K562 (cell line): ENCODE results near the gene RBBP8. TPM values are rescaled to one million over a fixed set of nuclear protein-coding genes. Genes with fewer than 3 reads are reported as not detected.

ENCODE experiments used
- AFF4 ChIP-seq: sonication (generic); formaldehyde crosslinking; IDR thresholded peaks from 2 replicates; pipeline ENCODE4 v1.8.0; 2023; ENCODE audit warnings: mild to moderate bottlenecking, missing genetic modification reagents
- CEBPB ChIP-seq: fragments of 450-650 bp; IDR thresholded peaks from 2 replicates; pipeline ENCODE4 v1.6.1; 2016; ENCODE audit warnings: missing genetic modification characterization, missing compliant biosample characterization
- CHAMP1 ChIP-seq: fragments of 450-650 bp; IDR thresholded peaks from 2 replicates; pipeline ENCODE4 v1.6.1; 2016; ENCODE audit warnings: mild to moderate bottlenecking
- CHD2 ChIP-seq: IDR thresholded peaks from 2 replicates; pipeline ENCODE4 v1.6.1; 2011; ENCODE audit warnings: low read depth, low read length
- FOS ChIP-seq: IDR thresholded peaks from 3 replicates; pipeline ENCODE4 v1.6.1; 2011; ENCODE audit not compliant: insufficient read length; ENCODE audit errors: extremely low read depth
- GTF2F1 ChIP-seq: IDR thresholded peaks from 2 replicates; pipeline ENCODE4 v1.6.1; 2011; ENCODE audit warnings: low read depth, low read length, improper control_type of control experiment
- KLF1 ChIP-seq: fragments of 450-650 bp; IDR thresholded peaks from 2 replicates; pipeline ENCODE4 v1.6.1; 2016; ENCODE audit warnings: missing genetic modification characterization, missing compliant biosample characterization
- MAX ChIP-seq: sonication (generic); formaldehyde crosslinking; IDR thresholded peaks from 2 replicates; pipeline ENCODE4 v1.9.0; 2022; ENCODE audit warnings: mild to moderate bottlenecking, missing genetic modification reagents
- NFYB ChIP-seq: IDR thresholded peaks from 2 replicates; pipeline ENCODE4 v1.6.1; 2011; ENCODE audit warnings: mild to moderate bottlenecking, moderate library complexity; ENCODE audit not compliant: insufficient read length; ENCODE audit errors: extremely low read depth
- POLR2B ChIP-seq: fragments of 450-650 bp; IDR thresholded peaks from 2 replicates; pipeline ENCODE4 v1.6.1; 2018; ENCODE audit warnings: low read depth; ENCODE audit not compliant: partially characterized antibody
- SMARCA4 ChIP-seq: fragments of 450-650 bp; IDR thresholded peaks from 2 replicates; pipeline ENCODE4 v1.6.1; 2016
- ZFP36 ChIP-seq: fragments of 150-350 bp; IDR thresholded peaks from 2 replicates; pipeline ENCODE4 v1.6.1; 2018; ENCODE audit warnings: low read length, low read depth; ENCODE audit not compliant: partially characterized antibody
- polyA plus RNA-seq, 8 experiments: library from polyadenylated mRNA; depleted of rRNA in 4 of 8; stranded (reverse) in 5 of 8; unstranded in 3 of 8; fragments of >200 nt; fragmentation: Nextera tagmentation in 2 of 8; fragmentation: Illumina TruSeq in 1 of 8; extraction: Ambion mirVana in 2 of 8; extraction: Trizol in 1 of 8; gene quantifications; 2 replicates each; pipeline versions ENCODE4 v1.2.1 to v1.2.3, GENCODE V29; 2011 to 2014; ENCODE audit warnings: inconsistent platforms in 1 of 8, missing spikeins in 1 of 8
- total RNA-seq, 7 experiments: library from RNA; depleted of rRNA in 6 of 7; stranded (reverse); fragments of >200 nt in 6 of 7; fragmentation: Illumina TruSeq in 2 of 7; extraction: Trizol in 2 of 7; gene quantifications; 2 replicates each; pipeline versions ENCODE4 v1.2.1 to v1.2.3, GENCODE V29; 2011 to 2021; ENCODE audit warnings: low replicate concordance in 1 of 7
- TF ChIP-seq, protein P1 (sequence below): fragments of 450-650 bp; IDR thresholded peaks from 2 replicates; pipeline ENCODE4 v1.6.1; 2016; ENCODE audit warnings: low read depth

The RBBP8 gene
- total and polyA plus RNA-seq, 9 of the 15 experiments (the other 6 are each of a cell fraction or from before 2014, with no cell fraction given): 28.4 to 63.1 (median 48.9) TPM

GRCh38 chr18:22933206-22933965 lies at the start of gene RBBP8 (continued):
- TF ChIP-seq CHAMP1 (no peak), POLR2B (peak; percentile 77), NFYB (no peak), KLF1 (tag) (peak; percentile 44; the same call in 1 of the 2 replicates), SMARCA4 (no peak), ZFP36 (no peak), GTF2F1 (0 out of 2 replicates have a peak, but pooled peaks have one; percentile 17), AFF4 (CRISPR knock-in tag) (peak; percentile 77), MAX (CRISPR knock-in tag) (peak; percentile 35; the same call in 1 of the 2 replicates), FOS (no peak), CEBPB (tag) (peak; percentile 59), CHD2 (peak; percentile 83)
- TF ChIP-seq, protein P1, sequence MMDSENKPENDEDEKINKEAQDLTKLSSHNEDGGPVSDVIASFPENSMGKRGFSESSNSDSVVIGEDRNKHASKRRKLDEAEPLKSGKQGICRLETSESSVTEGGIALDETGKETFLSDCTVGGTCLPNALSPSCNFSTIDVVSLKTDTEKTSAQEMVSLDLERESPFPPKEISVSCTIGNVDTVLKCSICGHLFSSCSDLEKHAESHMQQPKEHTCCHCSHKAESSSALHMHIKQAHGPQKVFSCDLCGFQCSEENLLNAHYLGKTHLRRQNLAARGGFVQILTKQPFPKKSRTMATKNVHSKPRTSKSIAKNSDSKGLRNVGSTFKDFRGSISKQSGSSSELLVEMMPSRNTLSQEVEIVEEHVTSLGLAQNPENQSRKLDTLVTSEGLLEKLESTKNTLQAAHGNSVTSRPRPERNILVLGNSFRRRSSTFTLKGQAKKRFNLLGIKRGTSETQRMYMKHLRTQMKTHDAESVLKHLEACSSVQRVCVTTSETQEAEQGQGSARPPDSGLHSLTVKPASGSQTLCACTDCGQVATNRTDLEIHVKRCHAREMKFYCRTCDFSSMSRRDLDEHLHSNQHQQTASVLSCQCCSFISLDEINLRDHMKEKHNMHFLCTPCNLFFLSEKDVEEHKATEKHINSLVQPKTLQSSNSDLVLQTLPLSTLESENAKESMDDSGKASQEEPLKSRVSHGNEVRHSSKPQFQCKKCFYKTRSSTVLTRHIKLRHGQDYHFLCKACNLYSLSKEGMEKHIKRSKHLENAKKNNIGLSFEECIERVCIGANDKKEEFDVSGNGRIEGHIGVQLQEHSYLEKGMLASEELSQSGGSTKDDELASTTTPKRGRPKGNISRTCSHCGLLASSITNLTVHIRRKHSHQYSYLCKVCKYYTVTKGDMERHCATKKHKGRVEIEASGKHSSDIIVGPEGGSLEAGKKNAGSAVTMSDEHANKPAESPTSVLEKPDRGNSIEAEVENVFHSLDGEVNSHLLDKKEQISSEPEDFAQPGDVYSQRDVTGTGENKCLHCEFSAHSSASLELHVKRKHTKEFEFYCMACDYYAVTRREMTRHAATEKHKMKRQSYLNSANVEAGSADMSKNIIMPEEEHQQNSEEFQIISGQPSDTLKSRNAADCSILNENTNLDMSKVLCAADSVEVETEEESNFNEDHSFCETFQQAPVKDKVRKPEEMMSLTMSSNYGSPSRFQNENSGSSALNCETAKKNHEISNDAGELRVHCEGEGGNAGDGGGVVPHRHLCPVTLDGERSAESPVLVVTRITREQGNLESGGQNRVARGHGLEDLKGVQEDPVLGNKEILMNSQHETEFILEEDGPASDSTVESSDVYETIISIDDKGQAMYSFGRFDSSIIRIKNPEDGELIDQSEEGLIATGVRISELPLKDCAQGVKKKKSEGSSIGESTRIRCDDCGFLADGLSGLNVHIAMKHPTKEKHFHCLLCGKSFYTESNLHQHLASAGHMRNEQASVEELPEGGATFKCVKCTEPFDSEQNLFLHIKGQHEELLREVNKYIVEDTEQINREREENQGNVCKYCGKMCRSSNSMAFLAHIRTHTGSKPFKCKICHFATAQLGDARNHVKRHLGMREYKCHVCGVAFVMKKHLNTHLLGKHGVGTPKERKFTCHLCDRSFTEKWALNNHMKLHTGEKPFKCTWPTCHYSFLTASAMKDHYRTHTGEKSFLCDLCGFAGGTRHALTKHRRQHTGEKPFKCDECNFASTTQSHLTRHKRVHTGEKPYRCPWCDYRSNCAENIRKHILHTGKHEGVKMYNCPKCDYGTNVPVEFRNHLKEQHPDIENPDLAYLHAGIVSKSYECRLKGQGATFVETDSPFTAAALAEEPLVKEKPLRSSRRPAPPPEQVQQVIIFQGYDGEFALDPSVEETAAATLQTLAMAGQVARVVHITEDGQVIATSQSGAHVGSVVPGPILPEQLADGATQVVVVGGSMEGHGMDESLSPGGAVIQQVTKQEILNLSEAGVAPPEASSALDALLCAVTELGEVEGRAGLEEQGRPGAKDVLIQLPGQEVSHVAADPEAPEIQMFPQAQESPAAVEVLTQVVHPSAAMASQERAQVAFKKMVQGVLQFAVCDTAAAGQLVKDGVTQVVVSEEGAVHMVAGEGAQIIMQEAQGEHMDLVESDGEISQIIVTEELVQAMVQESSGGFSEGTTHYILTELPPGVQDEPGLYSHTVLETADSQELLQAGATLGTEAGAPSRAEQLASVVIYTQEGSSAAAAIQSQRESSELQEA: peak; percentile 75; the same call in 1 of the 2 replicates
